ENCODE data around the gene ZNF444.
"Not testable (repeated sequence)": the region's sequence is repeated elsewhere in the genome, so short reads cannot be mapped to it uniquely, and the experiment has no call there.

GRCh38 chr19:56098237-56098636 lies 42.9 kb upstream of the ZNF444 start:
- TF ChIP-seq POLR2A (IDR thresholded peaks at IDR 0.05); CTCF (IDR thresholded peaks at IDR 0.05 in 8 of 11, conservative IDR thresholded peaks at IDR 0.05 in 3 of 11); POLR2AphosphoS5 (IDR thresholded peaks at IDR 0.05): not testable (repeated sequence)
